Stimulated activated CD4-positive, alpha-beta T cell treated with anti-CD3 and anti-CD28 coated beads, TNF-alpha, amount 100 ng/mL, for 24 hours (primary cell): ENCODE results near the gene SORCS2.

Experiments used
- DNase-seq, 3 experiments: peaks; one replicate each; pipeline ENCODE4 v3.0.0-alpha.2; 2020; ENCODE audit warnings: low read depth in 3 of 3

The SORCS2 gene

GRCh38 chr4:7325541-7325940 lies 133.2 kb downstream of the SORCS2 start:
- no peak for DNase-seq

DNA sequence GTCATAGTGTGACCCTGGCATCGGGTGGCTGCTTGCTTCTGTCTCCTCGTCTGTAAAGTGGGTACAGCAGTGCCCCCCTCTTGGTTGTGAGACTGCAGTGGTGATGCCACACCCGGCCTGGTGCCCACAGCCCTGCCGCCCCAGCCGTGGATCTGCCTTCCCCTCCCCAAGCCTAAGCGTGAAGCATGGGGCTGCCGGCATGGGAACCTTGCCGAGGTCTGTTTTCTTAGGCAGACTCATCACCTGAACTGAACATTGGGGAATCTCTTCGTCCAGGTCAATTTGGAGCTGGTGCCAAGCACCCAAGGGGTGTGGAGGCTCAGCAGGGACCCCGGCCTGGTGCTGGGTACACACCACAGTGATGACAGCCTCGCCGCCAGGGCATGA lies 134.0 kb downstream of the SORCS2 start:
- no peak for DNase-seq

- DNase-seq, result no peak
Measured at GRCh38 chr4:7326693-7327340, 134.5 kb downstream of the SORCS2 start.

- no peak for DNase-seq
Measured at GRCh38 chr4:7327341-7327885, 135.1 kb downstream of the SORCS2 start.

DNA sequence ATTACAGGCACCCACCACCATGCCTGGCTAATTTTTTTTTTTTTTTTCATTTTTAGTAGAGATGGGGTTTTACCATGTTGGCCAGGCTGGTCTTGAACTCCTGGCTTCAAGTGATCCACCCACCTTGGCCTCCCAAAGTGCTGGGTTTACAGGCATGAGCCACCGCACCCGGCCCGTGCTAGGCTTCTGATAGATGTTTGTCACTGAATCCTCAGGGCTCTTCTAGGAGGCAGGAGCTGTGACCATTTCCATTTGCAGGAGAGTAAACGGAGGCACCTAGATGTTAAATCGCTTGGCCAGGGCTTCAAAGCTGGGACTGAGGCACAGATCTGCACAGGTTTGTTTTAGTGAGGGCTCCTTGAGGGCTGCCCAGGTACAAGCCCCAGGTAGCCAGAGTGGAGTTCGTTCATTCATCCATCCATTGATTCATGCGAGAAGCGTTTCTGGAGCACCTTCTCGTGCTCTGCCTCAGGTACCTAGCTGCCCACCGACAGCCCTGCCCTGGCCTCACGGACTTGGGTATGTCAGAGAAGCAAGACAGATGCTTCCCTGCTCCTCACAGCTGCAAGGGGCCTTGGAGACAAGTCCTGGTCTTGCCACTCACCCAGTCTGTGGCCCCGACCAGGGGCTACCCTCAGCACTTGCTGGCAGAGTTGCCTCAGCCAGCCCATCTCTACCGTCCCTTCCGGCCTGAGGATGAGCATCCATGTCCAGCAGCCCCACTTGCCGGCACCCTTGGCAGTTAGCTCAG lies 136.0 kb downstream of the SORCS2 start:
- no peak for DNase-seq

GRCh38 chr4:7328913-7329638 lies 136.7 kb downstream of the SORCS2 start:
- no peak for DNase-seq

DNA sequence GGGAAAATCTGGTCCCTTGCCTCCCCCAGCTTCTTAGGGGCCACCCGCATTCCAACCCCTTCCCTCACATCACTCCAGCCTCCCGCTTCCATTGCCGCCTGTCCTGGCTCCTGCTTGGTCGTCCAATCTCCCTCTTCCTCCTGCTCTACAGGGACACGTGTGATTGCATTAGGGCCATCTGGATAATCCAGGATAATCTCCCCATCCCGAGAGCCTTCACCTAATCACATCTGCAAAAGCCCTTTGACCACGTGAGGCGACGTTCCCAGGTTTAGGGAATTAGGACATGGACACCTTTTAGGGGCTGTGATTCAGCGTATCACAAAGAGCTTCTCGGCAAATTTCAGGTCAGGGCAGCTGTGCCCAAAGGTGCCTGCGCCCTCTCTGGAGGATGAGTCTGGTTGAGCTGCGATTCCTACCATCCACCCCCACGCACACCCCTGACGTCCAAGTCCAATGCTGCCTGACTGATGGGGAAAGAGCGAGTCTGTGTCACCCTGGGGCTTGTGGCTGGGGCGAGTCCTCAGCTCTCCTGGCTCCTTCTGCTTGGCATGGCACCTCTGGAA lies 137.8 kb downstream of the SORCS2 start:
- no peak for DNase-seq

- DNase-seq, result no peak
Measured at GRCh38 chr4:7330811-7331681, 138.7 kb downstream of the SORCS2 start.

GRCh38 chr4:7331682-7332000 lies 139.3 kb downstream of the SORCS2 start:
- DNase-seq, result no peak

GRCh38 chr4:7332216-7333023 lies 140.1 kb downstream of the SORCS2 start:
- no peak for DNase-seq

DNA sequence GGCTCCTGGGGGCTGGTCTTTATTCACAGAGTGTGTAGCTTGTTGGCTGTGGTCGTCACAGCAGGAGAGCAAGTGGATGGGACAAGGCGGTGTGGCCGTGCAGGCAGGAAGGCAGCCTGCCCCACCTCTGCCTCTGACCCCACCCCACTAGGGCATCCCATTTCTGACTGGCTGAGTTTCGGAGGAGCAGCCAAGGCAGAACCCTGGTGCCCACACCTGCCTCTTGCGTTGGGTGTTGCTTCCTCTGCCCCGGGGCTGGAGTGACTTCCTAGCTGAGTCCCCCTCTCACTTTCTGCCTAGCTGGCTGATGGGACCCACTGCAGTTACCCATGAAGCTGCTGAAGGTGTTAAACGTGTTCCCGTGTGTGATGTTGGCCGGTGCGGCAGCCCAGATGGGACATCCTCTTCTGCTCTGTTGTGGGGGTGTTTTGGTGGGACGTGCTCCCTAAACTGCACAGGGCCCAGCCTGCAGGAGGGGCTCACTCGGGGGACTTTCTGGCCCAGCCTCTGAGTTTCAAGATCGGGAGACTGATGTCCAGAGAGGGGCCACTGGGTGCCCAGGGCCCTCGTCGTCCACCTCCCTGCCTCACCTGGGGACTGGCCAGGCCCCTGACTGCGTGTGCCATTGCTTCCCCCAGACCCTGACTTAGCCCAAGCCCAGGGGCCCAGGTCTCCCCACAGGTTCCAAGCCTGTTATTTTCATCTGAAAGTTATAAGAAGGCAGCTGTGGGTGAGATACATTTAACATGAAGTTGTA lies 140.9 kb downstream of the SORCS2 start:
- no peak for DNase-seq

DNA sequence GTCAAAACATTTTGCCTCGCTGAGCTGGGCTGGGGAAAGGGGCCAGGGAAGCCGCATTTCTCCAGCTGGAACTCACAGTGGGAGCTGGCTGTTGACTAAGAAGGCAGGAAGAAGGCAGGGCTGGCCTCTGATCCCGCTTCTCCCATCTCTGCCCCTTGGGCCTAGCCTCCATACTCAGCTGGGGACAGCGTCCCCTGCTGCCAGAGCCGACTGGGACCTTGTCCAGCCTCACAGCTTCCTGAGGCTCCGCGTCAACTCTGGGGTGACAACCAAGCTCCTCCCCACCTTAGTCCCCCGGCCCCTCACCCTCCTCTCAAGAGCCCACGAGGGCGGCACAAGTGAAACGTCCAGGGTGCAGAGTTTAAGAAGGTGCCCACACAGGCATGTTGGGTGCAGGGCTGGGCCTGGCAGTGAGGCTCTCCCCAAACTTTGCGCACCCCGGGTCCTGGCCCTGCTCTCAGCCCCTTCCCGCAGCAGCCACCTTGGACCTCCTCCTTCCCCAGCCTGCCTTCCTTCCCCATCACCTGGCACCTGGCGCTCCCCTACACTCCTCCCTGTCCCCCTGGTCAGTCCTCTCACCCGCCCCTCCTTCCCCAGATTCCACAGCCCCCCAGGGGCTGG lies 141.6 kb downstream of the SORCS2 start:
- no peak for DNase-seq

DNA sequence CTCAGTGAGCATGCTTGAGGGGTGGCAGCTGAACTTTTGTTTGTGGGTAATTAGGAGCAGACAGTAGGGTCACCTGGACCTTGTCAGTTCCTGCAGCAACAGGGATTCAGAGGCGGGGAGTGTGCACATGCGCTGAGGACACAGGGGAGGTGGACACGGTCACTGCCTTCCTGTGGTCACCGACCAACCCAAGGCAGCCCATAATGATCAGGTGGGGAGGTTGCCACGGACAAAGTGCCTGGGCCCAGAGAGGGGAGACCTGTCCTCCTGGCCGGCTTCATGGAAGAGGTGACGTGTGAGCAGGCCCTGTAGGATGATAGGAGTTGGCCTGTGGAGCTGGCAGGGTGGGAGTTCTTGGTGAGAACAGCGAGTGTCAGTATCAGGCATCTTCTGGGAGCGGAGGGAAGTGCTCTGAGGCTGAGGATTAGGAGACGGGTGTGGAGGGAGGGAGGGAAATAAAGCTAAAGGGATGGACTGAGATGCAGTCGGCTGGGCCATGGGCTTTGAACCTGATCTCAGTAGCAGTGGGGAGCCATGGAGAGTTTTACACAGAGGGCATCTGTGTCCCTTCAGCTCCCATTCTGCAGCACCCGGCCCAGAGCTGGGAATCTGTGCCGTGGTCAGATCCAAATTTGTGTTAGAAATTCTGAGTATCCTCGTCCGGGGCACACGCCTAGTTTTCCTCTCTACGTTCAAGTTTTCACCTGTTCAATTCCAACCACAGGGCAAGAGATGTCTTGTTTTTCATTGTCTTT lies 142.4 kb downstream of the SORCS2 start:
- no peak for DNase-seq

DNA sequence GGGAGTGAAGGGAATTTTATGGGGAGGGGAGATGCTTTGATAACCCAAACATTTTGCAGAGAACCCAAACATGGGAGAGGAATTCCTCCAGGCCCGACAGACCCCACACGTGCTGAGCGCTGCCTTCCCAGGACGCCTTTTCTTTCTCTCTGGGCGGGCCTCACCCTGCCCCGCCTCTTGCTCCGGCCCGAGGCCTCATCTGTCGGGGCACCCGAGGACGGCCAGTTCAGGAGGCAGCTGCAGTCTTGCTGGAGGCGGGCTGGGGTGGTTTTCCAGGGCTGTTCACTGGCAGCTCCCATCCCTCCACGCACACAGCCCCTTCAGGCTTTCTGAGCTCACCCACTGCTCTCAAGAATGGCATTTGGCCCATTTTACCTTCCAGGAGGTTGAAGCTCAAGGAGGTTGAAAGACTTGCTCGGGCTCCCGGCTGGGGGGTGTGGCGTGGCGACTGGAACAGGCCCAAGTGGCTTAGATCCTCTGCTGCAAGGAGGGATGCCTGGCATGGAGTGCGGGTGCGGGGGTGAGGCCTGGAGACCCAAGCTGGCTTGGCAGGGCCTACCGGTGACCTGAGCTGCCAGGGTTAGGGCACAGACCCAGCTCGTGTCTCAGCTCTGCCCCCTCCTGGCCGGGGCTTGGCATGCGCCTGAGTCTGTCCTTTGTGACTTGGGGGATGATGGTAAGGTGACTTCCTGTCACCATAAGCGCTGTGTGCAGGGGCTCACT lies 143.2 kb downstream of the SORCS2 start:
- DNase-seq, result peak in 2 of 3 experiments; percentile 19 to 67

DNA sequence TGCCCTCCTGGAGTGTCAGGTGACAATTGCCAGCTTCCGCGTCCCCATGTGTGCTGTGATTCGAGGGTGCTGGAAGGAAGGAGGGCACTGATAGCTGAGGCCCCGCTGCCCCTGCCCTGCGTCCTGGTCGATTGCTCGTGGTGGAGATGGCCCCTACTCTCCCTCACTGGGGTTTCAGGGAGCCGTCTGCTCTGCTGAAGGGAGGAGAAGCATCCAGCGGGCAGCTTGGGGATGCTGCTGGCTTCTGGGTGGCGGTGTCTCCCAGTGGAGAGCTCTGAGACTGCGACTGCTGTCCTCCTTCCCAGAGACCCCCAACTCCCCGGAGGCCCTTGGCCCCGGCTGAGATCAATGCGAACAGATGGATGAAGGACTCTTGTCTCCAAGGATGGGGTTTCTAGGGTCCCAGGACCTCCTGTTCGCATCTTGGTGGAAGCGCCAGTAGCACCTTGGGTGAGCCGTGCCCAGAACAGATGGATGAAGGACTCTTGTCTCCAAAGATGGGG lies 143.8 kb downstream of the SORCS2 start:
- DNase-seq, result no peak

DNA sequence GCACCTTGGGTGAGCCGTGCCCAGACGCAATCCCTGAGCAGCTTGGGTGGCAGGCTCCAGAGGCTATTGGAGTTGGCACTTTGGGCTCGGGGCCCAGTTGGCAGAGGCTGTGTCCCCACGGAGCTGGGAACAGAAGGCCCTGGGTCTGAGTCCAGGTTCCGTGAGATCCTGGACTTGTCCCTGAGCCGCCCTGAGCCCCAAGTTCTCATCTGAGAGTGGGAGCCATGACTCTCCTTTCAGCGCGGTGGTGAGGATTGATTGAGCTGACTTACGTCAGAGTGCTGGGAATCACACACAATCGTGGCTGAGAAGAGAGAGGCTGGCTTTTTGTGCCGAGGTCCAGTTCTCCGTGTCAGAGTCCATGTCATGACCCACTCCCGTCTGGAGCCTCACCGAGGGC lies 144.4 kb downstream of the SORCS2 start:
- DNase-seq, result no peak

- DNase-seq, result no peak
Measured at GRCh38 chr4:7337196-7338058, 145.1 kb downstream of the SORCS2 start.
